ENCODE results near the gene LMTK2. TPM values are rescaled to one million over a fixed set of nuclear protein-coding genes. Genes with fewer than 3 reads are reported as not detected.
A peak's percentile ranks its signal among the peaks of the same experiment; 100 is the strongest.

The LMTK2 gene
- total RNA-seq, 1 experiment from 2014 or later, result 10.9 TPM

DNA sequence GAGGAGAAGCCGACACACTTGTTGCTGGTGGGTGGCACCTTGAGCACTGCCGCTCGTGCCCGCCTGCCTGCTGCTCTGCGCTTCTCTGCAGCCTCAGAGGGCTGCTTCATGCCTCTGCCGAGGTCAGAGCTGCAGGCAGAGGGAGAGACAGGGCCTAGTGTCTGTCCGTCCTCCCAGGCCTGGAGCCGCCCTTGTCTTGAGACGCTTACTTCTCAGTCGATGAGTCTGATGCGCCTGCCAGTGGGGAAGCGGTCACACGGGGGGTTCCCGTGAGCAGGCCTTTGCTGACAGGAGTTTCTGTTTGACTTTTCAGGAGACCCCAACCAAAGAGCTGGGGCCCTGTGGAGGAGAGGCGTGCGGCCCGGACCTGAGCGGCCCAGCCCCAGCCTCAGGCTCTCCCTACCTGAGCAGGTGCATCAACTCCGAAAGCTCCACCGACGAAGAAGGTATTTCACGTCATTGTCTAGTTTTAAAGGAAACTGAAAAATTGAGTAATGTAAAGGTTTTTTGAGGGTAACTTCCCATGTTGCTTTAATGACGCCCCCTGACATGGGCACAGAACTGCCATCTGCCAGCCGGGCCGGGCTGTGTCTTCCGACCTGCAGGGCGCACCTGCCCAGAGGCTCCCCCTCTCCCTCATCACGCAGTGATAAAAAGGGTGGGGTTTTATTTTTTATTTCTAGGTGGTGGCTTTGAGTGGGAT, 96.8 kb downstream of the LMTK2 start:
- no peak for DNase-seq (ENCODE audit: low read depth)

DNA sequence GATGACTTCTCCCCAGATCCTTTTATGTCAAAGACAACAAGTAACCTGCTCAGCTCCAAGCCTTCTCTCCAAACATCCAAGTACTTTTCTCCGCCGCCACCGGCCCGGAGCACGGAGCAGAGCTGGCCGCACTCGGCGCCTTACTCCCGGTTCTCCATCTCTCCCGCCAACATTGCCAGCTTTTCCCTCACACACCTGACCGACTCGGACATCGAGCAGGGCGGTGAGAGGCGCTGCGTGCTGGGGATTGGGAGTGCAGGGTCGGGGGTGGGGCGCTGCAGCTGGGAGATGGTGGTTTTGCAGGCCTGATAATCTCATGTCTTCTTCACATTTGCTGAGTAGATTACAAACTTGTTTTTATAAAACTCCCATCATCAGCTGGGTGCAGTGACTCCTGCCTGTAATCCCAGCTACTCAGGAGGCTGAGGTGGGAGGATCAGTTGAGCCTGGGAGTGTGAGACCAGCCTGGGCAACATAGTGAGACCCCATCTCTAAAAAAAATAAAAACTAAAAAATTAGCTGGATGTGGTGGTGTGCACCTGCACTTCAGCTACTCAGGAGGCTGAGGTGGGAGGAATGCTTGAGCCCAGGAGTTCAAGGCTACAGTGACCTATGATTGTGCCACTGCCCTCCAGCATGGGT, 97.4 kb downstream of the LMTK2 start:
- DNase-seq (ENCODE audit: low read depth), result no peak

DNA sequence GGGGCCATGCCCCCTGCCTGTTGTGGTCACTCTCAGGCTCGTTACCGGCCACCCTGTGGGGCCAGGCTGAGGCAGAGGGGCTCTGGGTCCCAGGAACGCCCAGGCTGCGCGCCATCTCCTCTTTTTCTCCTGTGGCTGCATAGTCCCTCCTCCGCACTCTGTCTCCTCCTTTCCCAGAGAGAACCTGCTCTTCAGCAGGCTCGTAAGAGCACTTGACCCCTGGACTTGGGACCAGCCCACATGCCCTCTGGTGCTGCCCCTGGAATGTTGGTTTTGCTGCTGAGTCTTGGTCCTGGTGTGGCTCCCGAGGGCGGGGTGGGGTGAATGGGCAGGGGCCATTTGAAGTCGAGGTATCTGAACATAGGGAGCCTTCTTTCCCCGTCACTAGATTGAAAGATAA, 98.0 kb downstream of the LMTK2 start:
- DNase-seq (ENCODE audit: low read depth), result no peak

DNA sequence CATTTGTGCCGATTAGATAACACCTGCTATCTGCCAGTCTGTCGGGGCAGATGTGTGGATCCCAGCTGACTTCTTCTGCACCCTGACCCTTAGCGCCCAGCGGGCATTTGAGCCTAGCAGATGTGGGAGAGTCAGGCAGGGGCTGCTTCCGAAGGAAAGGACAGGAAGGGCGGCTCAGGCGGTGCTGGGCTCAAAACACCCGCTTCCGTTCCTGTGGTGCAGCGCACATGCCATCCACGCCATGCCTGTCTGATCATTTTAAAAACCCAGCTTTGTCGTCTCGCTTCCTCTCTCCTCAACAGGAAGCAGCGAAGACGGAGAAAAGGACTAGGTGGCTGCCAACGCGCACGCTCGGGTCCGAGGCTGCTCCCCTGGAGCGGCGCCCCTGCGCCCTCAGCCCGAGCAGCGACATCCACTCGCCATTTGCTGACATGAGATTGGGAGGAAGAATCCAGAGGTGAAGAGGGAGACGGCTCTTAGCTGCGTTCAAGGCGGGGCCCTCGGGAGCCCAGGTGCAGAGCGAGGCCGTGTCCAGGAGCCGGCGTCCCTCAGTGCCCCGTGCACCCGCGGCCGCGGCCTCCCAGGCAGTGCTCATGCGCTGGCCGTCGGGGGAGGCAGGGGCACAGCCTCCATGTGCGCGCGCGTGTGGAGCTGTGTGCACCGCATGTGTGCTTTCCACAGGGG, 98.6 kb downstream of the LMTK2 start:
- DNase-seq (ENCODE audit: low read depth), result no peak

DNA sequence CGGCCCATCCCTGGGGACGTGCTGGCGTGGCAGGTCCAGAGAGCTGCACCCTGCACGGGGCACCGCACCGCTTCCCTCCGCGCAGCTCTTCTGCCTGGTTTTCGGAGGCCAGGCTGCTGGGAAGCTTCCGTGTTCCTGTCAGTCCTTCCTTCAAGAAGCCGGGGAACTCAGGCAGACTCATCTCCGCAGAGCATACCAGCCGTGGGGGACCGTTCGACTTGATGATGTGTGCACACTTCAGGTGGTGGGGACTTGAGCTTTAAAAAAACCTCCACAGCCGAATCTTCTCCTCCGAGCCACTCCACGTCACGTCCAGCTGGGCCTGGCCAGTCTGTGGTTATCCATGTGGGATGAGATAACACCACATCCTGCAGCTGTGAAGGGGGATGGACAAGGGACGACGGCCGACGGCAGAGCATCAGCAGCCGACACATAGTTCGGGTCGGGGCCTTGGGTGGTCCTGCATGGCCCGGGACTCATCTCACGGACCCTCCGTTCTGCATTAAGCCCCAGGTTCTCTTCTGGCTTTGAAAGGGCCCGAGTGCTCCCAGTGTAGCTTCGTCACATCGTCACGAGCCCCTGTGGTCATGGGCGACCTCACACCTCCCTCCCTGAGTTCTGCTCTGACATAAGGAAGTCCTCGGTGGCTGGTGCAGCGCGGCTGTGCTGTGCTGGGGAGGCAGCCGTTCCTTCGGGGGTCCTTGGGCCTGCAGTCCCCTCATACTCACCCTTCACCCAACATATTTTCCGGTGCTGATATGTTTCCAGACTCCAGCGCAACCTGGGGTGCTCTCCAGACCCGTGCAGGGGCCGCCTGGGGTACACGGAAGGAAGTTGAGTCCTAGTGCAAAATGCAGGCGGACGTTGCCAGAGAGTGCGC, 100.0 kb downstream of the LMTK2 start:
- DNase-seq (ENCODE audit: low read depth), result no peak

DNA sequence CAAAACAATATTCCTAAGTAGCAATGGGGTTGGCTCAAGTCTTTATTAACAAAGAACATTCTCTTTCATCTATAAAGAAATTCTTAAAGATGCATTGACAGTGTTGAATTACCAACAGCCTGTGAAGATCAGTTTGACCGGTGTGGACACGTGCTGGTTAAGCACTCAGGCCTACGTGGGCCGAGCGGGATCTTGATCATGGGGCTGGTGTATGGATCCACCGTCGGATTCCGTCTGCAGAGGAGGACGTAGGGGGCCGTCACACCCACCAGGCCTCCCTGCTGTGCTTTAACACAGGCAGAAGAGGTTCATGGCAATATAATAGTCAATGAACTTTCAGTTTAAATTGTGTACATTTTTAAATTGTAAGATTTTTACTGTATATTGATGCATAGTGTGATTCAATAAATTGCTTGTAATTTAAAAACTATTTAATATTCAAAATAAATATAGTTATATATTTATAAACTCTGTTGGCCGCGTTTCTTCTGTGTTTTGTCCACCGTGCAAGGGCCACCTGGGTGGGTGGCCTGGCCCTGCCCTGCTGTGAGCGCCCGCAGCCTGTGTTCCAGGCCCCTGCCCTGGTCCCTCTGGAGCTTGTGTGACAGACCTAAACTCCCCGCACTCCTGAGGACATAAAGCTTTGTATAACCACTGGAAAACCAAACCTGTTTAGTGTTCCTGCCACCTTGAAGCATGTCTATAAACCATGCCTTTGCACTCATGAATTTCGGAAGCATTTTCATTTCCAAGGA, 102.7 kb downstream of the LMTK2 start:
- DNase-seq (ENCODE audit: low read depth), result no peak

DNA sequence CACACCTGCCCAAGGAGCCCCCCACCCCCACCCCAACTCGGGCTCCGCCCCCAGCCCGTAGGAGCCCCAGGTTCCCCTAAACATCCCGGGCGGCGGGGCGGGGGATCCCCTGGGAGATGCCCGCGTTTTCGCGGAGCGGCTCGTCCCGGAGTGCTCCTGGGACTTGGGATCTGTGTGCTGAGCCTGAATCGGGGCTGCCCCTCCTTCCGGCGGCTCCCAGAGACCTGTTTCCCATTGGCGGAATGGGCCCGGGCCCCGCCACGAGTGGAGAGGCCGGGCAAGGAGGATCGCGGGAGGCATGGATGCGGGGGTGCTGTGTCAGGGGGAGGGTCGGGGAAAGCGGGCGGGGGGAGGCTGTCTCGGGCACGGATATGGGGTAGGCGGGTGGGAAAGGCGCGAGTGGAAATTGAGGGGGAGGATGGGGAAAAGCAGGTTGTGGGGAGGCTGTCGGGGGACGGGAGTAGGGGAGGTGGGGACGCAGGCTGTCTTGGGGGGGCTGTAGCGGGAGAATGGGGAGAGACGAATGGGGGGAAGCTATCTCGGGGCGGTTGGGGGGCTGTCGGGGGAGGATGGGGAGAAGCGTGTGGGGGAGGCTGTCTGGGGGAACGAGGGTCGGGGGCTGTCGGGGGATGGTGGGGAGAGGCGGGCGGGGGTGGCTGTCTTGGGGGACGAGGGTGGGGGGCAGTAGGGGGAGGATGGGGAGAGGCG, 104.0 kb downstream of the LMTK2 start:
- DNase-seq (ENCODE audit: low read depth), result no peak

DNA sequence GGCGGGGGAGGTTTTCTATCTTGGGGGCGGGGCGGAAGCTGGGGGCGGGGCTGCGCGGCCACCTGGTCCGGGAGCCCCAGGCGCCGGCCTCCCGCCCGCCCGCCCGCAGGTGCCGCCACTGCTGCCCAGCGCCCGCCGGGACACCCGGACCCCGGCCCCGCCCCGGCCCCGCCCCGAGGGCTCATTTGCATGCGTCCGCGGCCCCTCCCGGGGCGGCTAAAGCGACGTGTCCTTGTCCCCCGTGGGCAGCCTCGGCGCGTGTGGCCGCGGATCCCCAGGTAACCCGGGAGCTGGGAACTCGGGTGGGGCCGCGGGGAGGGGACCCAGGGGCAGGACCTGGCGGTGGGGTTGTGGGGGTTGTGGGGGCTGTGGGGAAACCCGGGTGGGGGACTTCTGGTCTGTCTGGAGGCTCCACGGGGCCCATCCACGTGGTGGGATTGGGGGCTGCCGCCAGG, 104.6 kb downstream of the LMTK2 start, which contains the start of gene BHLHA15:
TSS of gene BHLHA15 (plus strand) at position 219 of the 455 bp plus-strand sequence. CDS start 871 bp downstream, outside the sequence.
- peak; percentile 24 for DNase-seq (ENCODE audit: low read depth)

DNA sequence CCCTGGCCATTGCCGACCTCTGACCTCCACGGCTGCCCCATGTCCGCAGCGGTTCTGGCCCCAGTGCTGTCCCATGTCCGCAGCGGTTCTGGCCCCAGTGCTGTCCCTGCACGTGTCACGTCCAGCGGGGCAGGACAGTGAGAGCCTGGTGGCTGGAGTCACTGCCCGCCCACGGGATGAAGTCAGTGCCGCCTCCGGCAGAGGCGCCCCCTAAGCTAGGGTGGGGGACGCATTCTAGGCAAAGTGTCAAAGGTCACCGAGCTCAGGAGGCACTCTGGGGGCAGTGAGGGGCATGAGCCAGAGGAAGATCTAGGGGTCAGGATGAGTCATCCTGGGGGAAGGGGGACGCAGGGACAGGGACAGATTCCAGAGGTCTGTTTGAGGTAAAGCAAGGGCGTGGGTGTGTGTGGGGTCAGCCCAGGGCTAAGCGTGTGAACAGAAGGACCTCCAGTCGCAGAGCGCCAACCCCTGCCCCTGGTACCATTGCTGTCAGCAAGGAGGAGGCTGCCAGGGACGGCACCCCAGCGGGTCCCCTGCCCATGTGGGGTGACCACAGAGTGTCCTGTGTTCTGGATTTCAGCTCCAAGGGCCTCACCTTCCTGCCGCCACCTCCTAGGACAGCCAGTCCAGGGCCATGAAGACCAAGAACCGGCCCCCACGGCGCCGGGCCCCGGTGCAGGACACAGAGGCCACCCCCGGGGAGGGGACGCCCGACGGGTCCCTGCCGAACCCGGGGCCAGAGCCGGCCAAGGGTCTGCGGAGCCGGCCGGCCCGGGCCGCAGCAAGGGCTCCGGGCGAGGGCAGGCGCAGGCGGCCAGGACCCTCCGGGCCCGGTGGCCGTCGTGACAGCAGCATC, 105.2 kb downstream of the LMTK2 start:
- DNase-seq (ENCODE audit: low read depth), result no peak

DNA sequence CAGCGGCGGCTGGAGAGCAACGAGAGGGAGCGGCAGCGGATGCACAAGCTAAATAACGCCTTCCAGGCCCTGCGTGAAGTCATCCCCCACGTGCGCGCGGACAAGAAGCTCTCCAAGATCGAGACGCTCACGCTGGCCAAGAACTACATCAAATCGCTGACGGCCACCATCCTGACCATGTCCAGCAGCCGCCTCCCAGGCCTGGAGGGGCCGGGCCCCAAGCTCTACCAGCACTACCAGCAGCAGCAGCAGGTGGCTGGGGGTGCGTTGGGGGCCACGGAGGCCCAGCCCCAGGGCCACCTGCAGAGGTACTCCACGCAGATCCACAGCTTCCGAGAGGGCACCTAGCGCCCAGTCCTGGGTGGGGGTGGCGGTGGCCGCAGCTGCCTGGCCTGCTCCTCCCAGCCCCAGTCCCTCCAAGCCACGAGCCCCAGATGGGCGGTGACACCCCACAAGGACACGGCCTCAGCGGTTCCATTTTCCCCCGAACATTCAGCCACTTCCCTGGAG, 105.9 kb downstream of the LMTK2 start:
- no peak for DNase-seq (ENCODE audit: low read depth)

DNA sequence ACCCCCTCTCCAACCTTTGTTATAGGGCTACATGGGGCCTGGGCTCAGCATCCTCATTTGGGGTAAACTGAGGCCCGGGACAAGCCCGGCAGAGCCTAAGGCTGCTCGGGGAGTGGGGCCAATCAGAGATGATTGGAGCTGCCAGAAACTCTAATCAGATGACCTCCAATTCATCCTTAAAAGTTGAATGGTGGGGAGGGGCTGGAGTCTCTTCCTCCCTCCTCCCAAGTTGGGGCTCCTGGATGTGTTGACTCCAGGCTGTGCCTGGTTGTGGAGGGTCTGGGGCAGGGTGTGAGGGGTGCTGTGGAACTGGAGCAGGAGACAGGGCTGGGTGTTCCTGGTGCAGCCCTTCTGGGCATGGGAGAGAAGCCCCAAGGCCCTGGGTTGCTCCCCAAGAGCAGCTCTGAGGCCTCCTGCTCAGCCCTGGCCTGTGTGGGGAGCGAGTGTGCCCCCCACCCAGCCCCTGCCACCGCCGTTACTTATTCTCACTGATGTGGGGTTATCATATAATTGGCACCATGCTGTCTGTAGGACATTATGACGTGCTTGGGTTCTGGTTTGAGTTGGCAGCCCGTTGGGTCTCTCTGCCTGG, 106.7 kb downstream of the LMTK2 start:
- no peak for DNase-seq (ENCODE audit: low read depth)

DNA sequence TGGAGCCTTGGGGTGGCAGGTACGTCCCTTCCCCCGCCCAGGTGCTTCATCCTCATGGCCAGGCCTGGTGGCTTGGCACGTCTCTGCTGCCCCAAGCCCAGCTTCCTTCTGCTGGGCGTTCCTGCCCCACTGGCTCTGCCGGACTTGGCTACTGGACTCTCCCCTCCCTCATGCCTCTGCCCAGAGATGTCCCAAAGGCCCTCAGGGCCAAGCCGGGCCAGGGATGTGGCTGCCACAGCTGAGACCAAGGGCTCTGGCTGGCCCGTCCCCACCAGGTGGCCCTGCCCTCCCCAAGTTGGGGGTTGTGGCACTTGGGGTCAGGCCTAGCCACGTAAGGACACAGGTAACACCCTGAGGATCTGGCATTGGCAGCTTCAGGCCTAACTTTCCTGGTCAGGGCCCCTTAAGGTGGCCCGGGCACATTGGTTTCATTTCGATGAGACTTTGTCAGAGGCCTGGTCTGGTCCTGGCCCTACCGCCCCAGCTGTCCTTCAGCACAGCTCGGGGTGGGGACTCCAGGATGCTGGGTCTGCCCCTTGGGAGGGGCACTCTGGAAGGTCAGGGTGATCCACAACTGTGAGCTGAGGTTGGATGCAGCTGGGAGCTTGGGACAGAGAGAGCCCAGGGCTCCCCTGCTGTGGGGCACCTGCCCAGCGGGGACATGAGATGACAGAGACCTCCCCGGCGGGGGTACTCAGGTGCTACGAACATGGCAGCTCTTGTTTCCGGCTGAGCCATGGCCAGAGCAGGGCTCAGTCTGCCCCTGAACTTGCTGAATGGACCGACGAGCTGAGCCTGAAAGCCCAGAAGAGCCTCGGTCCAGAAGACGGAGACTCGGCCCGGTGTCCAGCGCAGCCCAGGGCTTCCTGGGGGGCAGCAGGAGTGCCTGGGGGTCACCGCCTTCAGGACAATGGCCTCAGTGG, 107.5 kb downstream of the LMTK2 start:
- DNase-seq (ENCODE audit: low read depth), result no peak

DNA sequence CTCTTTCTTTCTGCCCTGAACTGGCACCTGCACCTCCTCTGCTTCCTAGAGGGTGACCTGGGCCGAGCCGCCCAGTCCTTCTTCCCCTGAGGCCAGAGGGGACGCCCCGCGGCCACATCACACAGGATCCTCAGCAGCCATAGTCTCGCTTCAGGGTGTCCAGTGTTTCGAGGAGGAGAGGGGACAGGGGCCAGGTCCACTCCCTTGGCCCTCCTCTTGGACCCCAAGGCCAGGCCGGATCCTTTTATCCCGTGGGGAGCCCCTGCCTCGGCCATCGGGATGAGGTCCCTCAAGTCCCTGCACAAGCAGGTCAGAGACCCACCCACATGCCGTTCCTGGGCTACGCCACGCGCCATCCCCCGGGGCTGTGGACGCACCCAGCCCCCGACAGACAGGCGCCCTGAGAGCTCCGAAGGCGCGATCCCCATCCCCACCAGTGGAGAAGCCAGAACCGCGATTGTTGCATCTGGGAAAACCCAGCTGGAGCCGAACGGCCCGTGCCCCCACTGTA, 108.2 kb downstream of the LMTK2 start:
- no peak for DNase-seq (ENCODE audit: low read depth)

DNA sequence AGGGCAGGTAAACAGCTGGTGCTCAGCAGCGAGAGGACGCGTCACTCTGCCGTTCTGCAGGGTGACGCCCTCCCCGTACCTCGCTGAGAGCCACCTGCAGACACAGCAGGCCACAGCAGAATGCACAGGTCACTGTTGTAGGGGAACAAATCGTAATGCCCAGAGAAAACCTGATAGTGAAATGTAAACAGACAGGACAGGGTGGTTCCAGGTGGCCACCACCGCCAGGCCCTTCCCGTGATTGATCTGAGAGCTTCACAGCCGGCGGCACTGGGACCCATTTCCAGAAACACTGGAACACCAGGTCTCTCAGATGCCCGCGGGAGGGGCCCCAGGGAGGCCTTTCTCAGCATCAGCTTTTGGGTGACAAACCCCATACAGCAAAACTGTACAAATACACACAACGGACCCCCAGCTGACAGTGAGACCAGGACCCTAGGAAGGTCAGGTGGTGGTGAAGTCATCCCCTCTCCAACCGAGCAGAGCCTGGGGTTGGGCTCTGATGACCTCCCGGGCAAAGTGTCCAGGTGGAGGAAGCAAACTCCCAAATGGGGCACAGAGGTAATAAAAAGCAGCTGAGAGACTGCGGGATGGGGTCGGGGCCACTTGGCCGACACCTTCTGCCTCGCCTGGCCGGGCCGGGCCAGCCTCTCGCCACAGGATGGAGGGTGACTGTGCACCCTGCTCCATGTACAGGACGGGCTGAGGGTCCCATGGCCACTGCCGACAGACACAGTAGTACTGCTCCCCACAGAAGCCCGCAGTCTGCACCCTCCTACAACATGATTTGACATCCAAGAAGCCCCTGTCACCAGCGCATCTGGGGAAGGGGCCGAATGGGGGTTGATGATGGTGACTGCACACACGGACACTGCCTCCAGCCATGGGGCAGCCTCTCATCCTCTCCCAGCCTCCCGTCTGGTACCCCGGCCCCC, 109.2 kb downstream of the LMTK2 start:
- DNase-seq (ENCODE audit: low read depth), result no peak

DNA sequence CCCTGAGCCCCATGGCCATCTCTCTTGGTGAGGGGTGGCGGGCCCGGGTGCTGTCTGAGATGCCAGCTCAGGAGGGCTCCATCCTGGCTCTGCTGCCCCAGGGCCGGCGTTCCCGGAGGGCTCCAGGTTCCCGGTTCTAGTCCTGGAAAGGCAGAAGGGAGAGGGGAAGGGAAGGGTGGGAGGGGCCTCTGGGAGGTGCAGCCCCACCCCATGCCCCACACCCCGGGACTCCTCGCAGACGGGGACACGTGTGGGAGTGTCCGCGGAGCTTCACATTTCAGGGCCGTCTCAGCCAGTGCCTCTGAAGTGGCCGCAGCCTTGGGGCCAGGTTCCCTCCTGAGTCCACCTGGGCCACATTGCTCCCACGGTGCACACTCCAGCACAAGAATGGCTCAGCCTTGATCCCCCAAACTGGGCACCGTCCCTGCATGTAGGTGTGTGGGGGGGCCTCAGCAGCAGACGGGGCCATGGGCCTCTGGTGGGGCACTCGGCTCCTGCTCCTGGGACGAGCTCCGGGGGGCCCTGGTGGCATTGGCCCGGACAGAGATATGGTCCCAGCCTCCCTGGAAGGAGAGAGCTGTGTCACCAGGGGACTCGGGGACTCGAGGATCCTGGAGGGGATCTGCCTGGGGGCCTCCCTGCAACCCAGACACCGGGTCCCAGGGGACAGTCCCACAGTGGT, 110.4 kb downstream of the LMTK2 start:
- no peak for DNase-seq (ENCODE audit: low read depth)

All from M059J (cell line).